OCI-LY1 (cell line): ENCODE measurements around the gene PLA2G6.
"Not testable (repeated sequence)": the region's sequence is repeated elsewhere in the genome, so short reads cannot be mapped to it uniquely, and the experiment has no call there.

ENCODE experiments used
- H2AFZ ChIP-seq: fragments of 200-600 bp; sonication (generic), shearing (Covaris generic); 2 replicates; pipeline ENCODE4 v1.6.0; 2014; ENCODE audit warnings: antibody characterized with exemption, mild to moderate bottlenecking, low read length
- H3F3A ChIP-seq: fragments of 200-600 bp; sonication (generic), shearing (Covaris generic); 2 replicates; pipeline ENCODE4 v1.6.0; 2014; ENCODE audit warnings: mild to moderate bottlenecking, antibody characterized with exemption, low read length, moderate library complexity; ENCODE audit not compliant: insufficient read depth
- H3K27ac ChIP-seq: fragments of 200-600 bp; sonication (generic); 2 replicates; pipeline ENCODE4 v1.5.1; 2014; ENCODE audit warnings: low read length, mixed run types, mild to moderate bottlenecking, low read depth; ENCODE audit not compliant: poor library complexity, severe bottlenecking
- H3K27me3 ChIP-seq: fragments of 200-600 bp; sonication (generic); 2 replicates; pipeline ENCODE4 v1.6.0; 2014; ENCODE audit warnings: antibody characterized with exemption, mild to moderate bottlenecking, low read length, moderate library complexity; ENCODE audit not compliant: insufficient read depth
- H3K36me3 ChIP-seq: fragments of 200-600 bp; sonication (generic); 2 replicates; pipeline ENCODE4 v1.6.1; 2014; ENCODE audit warnings: mild to moderate bottlenecking, antibody characterized with exemption, low read length, moderate library complexity, mixed read lengths; ENCODE audit not compliant: insufficient read depth
- H3K4me1 ChIP-seq: fragments of 200-600 bp; sonication (generic); 2 replicates; pipeline ENCODE4 v1.5.1; 2014; ENCODE audit warnings: mild to moderate bottlenecking, low read length, moderate library complexity; ENCODE audit not compliant: insufficient read depth, severe bottlenecking
- H3K4me2 ChIP-seq: fragments of 200-600 bp; sonication (generic), shearing (Covaris generic); 2 replicates; pipeline ENCODE4 v1.6.1; 2014; ENCODE audit warnings: low read length
- H3K4me3 ChIP-seq: fragments of 200-600 bp; sonication (generic); 2 replicates; pipeline ENCODE4 v1.5.1; 2014; ENCODE audit warnings: low read length, low read depth, mild to moderate bottlenecking, mixed read lengths; ENCODE audit not compliant: poor library complexity, severe bottlenecking
- H3K79me2 ChIP-seq: fragments of 200-600 bp; shearing (Covaris generic); 2 replicates; pipeline ENCODE4 v1.6.1; 2016; ENCODE audit warnings: mixed run types, low read length, mixed read lengths; ENCODE audit not compliant: insufficient read depth
- H3K9ac ChIP-seq: fragments of 200-600 bp; sonication (generic), shearing (Covaris generic); 2 replicates; pipeline ENCODE4 v1.6.1; 2014; ENCODE audit warnings: mild to moderate bottlenecking, low read length, mixed read lengths
- H3K9me2 ChIP-seq: fragments of 200-600 bp; sonication (generic), shearing (Covaris generic); 2 replicates; pipeline ENCODE4 v1.6.1; 2014; ENCODE audit warnings: low read depth, mild to moderate bottlenecking, low read length, mixed read lengths
- H3K9me3 ChIP-seq: fragments of 200-600 bp; shearing (Covaris generic); 2 replicates; pipeline ENCODE4 v1.6.1; 2014; ENCODE audit warnings: low read length, mixed read lengths
- H4K20me1 ChIP-seq: fragments of 200-600 bp; sonication (generic), shearing (Covaris generic); 2 replicates; pipeline ENCODE4 v1.6.0; 2016; ENCODE audit warnings: mild to moderate bottlenecking, low read length; ENCODE audit not compliant: insufficient read depth
- CTCF ChIP-seq: fragments of 200-600 bp; sonication (generic), shearing (Covaris generic); IDR thresholded peaks from 2 replicates; pipeline ENCODE4 v1.5.1; 2017; ENCODE audit warnings: mild to moderate bottlenecking, antibody characterized with exemption, low read length, moderate library complexity, mixed read lengths
- EZH2 ChIP-seq: fragments of 200-600 bp; sonication (generic), shearing (Covaris generic); IDR thresholded peaks from 2 replicates; pipeline ENCODE4 v1.8.0; 2017; ENCODE audit warnings: borderline replicate concordance, mixed run types, mild to moderate bottlenecking, antibody characterized with exemption, low read length, moderate library complexity, mixed read lengths

The PLA2G6 gene

DNA sequence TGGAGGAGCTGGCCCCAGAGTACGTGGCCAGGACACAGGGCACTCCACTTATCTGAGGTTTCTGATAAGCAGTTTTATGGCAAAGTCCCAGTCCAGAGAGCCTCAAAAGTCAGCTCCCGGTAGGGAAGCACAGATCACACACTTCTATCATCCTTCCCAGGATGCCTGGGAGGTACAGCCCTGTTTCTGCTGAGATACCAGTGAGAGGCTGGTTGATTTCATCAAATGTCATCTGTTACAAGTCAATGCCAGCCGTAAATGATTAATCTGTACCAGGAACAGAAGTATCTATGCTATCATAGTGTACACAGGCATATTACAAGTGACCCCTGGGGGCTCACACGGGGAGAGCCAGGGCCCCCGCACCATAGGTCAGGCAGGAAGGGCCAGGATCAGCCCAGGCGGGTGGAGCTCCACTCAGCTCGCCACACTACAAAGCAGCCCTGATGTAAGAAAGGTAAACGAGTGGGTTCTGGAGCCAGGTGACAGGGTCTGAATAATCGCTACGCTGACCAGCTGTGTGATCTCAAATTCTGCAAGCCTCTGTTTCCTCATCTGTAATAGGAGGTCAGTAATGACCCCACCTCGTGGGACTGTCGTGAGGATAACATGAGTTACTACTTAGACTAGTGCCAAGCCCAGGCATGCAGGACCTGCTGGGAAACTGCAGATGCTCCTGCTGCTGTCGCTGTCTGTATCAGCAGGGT is 17.6 kb downstream of the PLA2G6 start:
- Histone ChIP-seq H3K9me3 (no peaks in the 10 kb centered on the region), H3K4me2 (no peak overlapping the region), H3K9me2 (no peaks in the 10 kb centered on the region), H3K4me1 (peaks cover 13% of the 10 kb centered on the region), H3K27ac (no peak overlapping the region), H2AFZ (no peak overlapping the region), H3F3A (no peaks in the 10 kb centered on the region), H3K9ac (no peak overlapping the region), H4K20me1 (no peaks in the 10 kb centered on the region), H3K27me3 (no peaks in the 10 kb centered on the region), H3K36me3 (peaks cover 29% of the 10 kb centered on the region), H3K79me2 (no peaks in the 10 kb centered on the region), H3K4me3 (no peak overlapping the region)
- TF ChIP-seq CTCF (no peak), EZH2 (no peak)

DNA sequence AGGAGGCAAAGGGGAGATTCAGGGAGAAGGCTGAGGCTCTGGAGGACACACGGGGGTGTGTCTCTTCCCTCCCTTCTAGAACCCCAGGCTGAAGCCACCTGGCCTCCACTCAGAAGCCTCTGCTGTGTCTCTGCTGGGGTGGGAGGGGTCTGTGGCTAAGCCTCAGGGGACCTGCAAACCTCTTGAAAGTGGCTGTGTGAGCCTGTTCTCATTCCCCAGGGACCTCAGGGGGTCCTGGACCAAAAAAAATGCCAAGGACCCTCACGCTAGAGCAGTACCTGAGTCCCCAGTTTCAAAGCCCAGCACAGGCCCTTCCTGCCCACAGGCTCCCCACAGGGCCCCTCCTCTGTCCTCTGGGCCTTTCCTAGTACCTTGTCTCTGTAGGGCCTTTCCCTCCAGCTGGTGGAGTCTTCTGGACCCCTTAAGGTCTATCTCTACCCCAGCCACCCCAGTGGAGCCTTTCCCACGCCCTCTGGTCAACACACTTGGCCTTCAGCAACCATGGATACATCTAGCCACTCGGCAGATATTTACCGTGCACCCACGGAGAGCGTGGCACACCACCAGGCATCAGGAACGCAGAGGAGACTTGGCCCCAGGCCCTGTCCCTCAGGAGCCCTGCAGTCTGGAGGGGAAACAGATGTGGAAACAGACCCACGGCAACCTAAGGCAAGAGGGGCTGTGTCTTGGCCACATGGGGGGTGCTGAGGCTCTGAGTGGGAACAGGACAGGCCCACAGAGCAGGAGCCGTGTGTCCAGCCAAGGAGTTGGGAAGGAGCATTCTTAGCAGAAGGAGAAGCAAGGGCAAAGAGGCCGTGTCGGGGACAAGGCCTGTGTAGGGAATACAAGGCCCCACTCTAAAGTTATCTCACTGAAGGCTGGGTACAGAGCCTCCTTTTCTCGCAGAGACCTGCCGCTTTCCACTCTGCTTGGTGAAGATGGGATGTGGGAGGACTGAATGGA is 18.5 kb downstream of the PLA2G6 start:
- Histone ChIP-seq H3F3A (no peaks in the 10 kb centered on the region), H3K9me2 (no peaks in the 10 kb centered on the region), H3K4me1 (peaks cover 13% of the 10 kb centered on the region), H3K9me3 (no peaks in the 10 kb centered on the region), H3K27me3 (no peaks in the 10 kb centered on the region), H3K27ac (no peak overlapping the region), H3K4me2 (no peak overlapping the region), H3K9ac (no peak overlapping the region), H3K36me3 (peaks cover 24% of the 10 kb centered on the region), H3K79me2 (no peaks in the 10 kb centered on the region), H4K20me1 (no peaks in the 10 kb centered on the region), H3K4me3 (no peak overlapping the region), H2AFZ (no peak overlapping the region)
- TF ChIP-seq CTCF = no peak
- no peak for TF ChIP-seq EZH2

- Histone ChIP-seq H3K27me3 (no peaks in the 10 kb centered on the region), H3K4me2 (no peak overlapping the region), H3F3A (no peaks in the 10 kb centered on the region), H3K9me2 (no peaks in the 10 kb centered on the region), H3K9ac (no peak overlapping the region), H2AFZ (no peak overlapping the region), H3K36me3 (no peaks in the 10 kb centered on the region), H3K79me2 (no peaks in the 10 kb centered on the region), H3K4me3 (no peak overlapping the region), H3K27ac (no peak overlapping the region), H3K4me1 (no peaks in the 10 kb centered on the region), H4K20me1 (no peaks in the 10 kb centered on the region), H3K9me3 (no peaks in the 10 kb centered on the region)
- TF ChIP-seq CTCF (no peak), EZH2 (no peak)
Measured at GRCh38 chr22:38155703-38156102, 25.9 kb downstream of the PLA2G6 start.

DNA sequence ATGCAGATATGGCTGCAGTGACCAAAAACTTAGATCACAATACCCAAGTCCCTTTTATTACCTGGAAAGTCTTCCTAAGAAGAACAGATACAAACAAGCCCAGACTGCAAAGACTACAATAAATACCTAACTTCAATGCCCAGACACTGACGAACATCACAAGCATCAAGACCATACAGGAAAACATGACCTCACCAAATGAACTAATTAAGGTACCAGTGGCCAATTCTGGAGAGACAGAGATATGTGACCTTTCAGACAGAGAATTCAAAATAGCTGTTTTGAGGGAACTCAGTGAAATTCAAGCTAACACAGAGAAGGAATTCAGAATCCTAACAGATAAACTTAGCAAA is 27.1 kb downstream of the PLA2G6 start:
- not testable (repeated sequence) for H3K9me3 ChIP-seq, H3K4me2 ChIP-seq, H3K36me3 ChIP-seq, H3K27me3 ChIP-seq, H4K20me1 ChIP-seq, H3K4me3 ChIP-seq, H3F3A ChIP-seq, H3K9ac ChIP-seq, H3K27ac ChIP-seq, H2AFZ ChIP-seq, H3K4me1 ChIP-seq, H3K9me2 ChIP-seq, H3K79me2 ChIP-seq
